Fibroblast of lung (primary cell): ENCODE measurements around the gene TRIM4.

Source experiments
- EZH2 ChIP-seq: IDR thresholded peaks from 2 replicates; pipeline ENCODE4 v1.5.1; 2012; ENCODE audit warnings: low read length, control low read depth, mild to moderate bottlenecking; ENCODE audit errors: missing control alignments
- TF ChIP-seq, protein P1 (sequence below), 2 donors: IDR thresholded peaks in 1 of 2; conservative IDR thresholded peaks in 1 of 2; 1 replicate in 1 of 2; 2 replicates in 1 of 2; pipeline ENCODE4 v1.5.1; 2011 to 2012; ENCODE audit warnings: low read length in 2 of 2, control low read depth in 1 of 2, inconsistent platforms in 1 of 2, low read depth in 1 of 2, mild to moderate bottlenecking in 1 of 2

DNA sequence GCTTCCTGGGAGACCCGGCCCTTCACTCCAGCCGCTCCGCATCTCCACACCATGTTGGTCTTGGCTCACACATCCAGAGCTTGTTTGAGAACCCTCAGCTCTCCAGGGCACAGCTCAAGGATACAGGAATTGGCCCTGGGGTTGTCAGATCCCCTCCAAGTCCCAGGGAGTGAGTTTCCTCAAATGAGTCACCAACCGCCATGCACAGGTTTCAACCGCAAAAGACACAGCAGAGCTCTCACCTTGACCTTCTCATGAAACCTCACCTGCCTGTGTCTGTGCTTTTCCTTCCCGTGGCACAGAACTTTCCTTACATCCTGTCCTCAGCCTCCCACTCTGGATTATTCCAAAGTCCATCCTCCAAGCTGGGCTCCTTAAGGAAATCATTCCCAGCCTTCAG is 35.9 kb upstream of the TRIM4 start:
- TF ChIP-seq, protein P1, sequence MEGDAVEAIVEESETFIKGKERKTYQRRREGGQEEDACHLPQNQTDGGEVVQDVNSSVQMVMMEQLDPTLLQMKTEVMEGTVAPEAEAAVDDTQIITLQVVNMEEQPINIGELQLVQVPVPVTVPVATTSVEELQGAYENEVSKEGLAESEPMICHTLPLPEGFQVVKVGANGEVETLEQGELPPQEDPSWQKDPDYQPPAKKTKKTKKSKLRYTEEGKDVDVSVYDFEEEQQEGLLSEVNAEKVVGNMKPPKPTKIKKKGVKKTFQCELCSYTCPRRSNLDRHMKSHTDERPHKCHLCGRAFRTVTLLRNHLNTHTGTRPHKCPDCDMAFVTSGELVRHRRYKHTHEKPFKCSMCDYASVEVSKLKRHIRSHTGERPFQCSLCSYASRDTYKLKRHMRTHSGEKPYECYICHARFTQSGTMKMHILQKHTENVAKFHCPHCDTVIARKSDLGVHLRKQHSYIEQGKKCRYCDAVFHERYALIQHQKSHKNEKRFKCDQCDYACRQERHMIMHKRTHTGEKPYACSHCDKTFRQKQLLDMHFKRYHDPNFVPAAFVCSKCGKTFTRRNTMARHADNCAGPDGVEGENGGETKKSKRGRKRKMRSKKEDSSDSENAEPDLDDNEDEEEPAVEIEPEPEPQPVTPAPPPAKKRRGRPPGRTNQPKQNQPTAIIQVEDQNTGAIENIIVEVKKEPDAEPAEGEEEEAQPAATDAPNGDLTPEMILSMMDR (conservative IDR thresholded peaks at IDR 0.05 in 1 of 2, IDR thresholded peaks at IDR 0.05 in 1 of 2; ENCODE audit: low read depth in 1 of 2, low read length in 2 of 2): no peak
- TF ChIP-seq EZH2: no peak
